ENCODE results near the gene DRAP1. TPM values are rescaled to one million over a fixed set of nuclear protein-coding genes. Genes with fewer than 3 reads are reported as not detected.

Gene DRAP1
- total RNA-seq, 1 experiment from 2014 or later: 114 TPM

DNA sequence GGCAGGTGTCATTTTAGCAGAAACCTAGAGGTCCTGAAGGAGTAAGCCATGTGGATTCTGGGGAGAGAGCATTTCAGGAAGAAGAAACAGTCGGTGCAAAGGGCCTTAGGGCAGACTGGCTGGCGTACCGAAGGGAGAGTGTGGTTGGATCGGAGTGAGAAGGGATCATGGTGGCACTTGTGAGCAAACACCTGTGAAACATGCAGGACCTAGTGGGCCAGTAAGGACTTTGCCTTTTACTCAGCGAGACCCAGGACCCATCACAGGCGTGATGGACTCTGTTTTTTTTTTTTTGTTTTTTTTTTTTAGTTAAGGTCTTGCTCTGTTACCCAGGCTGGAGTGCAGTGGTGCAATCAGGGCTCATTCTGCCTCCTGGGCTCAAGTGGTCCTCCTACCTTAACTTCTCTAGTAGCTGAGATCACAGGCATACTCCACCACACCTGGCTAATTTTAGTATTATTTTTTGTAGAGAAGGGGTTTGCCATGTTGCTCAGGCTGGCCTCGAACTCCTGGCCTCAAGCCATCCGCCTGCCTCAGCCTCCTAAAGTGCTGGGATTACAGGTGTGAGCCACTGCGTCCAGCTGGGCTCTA lies 22.6 kb downstream of the DRAP1 start:
- H3K4me3 Mint-ChIP-seq: no peak overlapping the region
- TF ChIP-seq, protein P1, sequence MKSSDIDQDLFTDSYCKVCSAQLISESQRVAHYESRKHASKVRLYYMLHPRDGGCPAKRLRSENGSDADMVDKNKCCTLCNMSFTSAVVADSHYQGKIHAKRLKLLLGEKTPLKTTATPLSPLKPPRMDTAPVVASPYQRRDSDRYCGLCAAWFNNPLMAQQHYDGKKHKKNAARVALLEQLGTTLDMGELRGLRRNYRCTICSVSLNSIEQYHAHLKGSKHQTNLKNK (CRISPR knock-in tag; IDR thresholded peaks at IDR 0.05): no peak
- no peak for TF ChIP-seq NR1H2 (CRISPR knock-in tag; IDR thresholded peaks at IDR 0.05)
- TF ChIP-seq, protein P2, sequence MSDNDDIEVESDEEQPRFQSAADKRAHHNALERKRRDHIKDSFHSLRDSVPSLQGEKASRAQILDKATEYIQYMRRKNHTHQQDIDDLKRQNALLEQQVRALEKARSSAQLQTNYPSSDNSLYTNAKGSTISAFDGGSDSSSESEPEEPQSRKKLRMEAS (CRISPR knock-in tag; IDR thresholded peaks at IDR 0.05): no peak
- TF ChIP-seq, protein P3, sequence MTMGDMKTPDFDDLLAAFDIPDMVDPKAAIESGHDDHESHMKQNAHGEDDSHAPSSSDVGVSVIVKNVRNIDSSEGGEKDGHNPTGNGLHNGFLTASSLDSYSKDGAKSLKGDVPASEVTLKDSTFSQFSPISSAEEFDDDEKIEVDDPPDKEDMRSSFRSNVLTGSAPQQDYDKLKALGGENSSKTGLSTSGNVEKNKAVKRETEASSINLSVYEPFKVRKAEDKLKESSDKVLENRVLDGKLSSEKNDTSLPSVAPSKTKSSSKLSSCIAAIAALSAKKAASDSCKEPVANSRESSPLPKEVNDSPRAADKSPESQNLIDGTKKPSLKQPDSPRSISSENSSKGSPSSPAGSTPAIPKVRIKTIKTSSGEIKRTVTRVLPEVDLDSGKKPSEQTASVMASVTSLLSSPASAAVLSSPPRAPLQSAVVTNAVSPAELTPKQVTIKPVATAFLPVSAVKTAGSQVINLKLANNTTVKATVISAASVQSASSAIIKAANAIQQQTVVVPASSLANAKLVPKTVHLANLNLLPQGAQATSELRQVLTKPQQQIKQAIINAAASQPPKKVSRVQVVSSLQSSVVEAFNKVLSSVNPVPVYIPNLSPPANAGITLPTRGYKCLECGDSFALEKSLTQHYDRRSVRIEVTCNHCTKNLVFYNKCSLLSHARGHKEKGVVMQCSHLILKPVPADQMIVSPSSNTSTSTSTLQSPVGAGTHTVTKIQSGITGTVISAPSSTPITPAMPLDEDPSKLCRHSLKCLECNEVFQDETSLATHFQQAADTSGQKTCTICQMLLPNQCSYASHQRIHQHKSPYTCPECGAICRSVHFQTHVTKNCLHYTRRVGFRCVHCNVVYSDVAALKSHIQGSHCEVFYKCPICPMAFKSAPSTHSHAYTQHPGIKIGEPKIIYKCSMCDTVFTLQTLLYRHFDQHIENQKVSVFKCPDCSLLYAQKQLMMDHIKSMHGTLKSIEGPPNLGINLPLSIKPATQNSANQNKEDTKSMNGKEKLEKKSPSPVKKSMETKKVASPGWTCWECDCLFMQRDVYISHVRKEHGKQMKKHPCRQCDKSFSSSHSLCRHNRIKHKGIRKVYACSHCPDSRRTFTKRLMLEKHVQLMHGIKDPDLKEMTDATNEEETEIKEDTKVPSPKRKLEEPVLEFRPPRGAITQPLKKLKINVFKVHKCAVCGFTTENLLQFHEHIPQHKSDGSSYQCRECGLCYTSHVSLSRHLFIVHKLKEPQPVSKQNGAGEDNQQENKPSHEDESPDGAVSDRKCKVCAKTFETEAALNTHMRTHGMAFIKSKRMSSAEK (CRISPR knock-in tag; IDR thresholded peaks at IDR 0.05; ENCODE audit: borderline replicate concordance): no peak
- TF ChIP-seq, protein P4, sequence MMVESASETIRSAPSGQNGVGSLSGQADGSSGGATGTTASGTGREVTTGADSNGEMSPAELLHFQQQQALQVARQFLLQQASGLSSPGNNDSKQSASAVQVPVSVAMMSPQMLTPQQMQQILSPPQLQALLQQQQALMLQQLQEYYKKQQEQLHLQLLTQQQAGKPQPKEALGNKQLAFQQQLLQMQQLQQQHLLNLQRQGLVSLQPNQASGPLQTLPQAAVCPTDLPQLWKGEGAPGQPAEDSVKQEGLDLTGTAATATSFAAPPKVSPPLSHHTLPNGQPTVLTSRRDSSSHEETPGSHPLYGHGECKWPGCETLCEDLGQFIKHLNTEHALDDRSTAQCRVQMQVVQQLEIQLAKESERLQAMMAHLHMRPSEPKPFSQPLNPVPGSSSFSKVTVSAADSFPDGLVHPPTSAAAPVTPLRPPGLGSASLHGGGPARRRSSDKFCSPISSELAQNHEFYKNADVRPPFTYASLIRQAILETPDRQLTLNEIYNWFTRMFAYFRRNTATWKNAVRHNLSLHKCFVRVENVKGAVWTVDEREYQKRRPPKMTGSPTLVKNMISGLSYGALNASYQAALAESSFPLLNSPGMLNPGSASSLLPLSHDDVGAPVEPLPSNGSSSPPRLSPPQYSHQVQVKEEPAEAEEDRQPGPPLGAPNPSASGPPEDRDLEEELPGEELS (CRISPR knock-in tag; IDR thresholded peaks at IDR 0.05): no peak
- TF ChIP-seq, protein P5, sequence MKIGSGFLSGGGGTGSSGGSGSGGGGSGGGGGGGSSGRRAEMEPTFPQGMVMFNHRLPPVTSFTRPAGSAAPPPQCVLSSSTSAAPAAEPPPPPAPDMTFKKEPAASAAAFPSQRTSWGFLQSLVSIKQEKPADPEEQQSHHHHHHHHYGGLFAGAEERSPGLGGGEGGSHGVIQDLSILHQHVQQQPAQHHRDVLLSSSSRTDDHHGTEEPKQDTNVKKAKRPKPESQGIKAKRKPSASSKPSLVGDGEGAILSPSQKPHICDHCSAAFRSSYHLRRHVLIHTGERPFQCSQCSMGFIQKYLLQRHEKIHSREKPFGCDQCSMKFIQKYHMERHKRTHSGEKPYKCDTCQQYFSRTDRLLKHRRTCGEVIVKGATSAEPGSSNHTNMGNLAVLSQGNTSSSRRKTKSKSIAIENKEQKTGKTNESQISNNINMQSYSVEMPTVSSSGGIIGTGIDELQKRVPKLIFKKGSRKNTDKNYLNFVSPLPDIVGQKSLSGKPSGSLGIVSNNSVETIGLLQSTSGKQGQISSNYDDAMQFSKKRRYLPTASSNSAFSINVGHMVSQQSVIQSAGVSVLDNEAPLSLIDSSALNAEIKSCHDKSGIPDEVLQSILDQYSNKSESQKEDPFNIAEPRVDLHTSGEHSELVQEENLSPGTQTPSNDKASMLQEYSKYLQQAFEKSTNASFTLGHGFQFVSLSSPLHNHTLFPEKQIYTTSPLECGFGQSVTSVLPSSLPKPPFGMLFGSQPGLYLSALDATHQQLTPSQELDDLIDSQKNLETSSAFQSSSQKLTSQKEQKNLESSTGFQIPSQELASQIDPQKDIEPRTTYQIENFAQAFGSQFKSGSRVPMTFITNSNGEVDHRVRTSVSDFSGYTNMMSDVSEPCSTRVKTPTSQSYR (CRISPR knock-in tag; IDR thresholded peaks at IDR 0.05): no peak
- TF ChIP-seq FOXJ3 (CRISPR knock-in tag; IDR thresholded peaks at IDR 0.05; ENCODE audit: borderline replicate concordance): no peak
- TF ChIP-seq, protein P6, sequence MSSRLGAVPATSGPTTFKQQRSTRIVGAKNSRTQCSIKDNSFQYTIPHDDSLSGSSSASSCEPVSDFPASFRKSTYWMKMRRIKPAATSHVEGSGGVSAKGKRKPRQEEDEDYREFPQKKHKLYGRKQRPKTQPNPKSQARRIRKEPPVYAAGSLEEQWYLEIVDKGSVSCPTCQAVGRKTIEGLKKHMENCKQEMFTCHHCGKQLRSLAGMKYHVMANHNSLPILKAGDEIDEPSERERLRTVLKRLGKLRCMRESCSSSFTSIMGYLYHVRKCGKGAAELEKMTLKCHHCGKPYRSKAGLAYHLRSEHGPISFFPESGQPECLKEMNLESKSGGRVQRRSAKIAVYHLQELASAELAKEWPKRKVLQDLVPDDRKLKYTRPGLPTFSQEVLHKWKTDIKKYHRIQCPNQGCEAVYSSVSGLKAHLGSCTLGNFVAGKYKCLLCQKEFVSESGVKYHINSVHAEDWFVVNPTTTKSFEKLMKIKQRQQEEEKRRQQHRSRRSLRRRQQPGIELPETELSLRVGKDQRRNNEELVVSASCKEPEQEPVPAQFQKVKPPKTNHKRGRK (CRISPR knock-in tag; IDR thresholded peaks at IDR 0.05; ENCODE audit: borderline replicate concordance): no peak
- TF ChIP-seq, protein P7, sequence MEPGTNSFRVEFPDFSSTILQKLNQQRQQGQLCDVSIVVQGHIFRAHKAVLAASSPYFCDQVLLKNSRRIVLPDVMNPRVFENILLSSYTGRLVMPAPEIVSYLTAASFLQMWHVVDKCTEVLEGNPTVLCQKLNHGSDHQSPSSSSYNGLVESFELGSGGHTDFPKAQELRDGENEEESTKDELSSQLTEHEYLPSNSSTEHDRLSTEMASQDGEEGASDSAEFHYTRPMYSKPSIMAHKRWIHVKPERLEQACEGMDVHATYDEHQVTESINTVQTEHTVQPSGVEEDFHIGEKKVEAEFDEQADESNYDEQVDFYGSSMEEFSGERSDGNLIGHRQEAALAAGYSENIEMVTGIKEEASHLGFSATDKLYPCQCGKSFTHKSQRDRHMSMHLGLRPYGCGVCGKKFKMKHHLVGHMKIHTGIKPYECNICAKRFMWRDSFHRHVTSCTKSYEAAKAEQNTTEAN (CRISPR knock-in tag; IDR thresholded peaks at IDR 0.05): no peak
- no peak for TF ChIP-seq FOXK1 (CRISPR knock-in tag; IDR thresholded peaks at IDR 0.05)
- no peak for TF ChIP-seq ZNF317 (CRISPR knock-in tag; IDR thresholded peaks at IDR 0.05; ENCODE audit: borderline replicate concordance, low read depth)
- TF ChIP-seq, protein P8, sequence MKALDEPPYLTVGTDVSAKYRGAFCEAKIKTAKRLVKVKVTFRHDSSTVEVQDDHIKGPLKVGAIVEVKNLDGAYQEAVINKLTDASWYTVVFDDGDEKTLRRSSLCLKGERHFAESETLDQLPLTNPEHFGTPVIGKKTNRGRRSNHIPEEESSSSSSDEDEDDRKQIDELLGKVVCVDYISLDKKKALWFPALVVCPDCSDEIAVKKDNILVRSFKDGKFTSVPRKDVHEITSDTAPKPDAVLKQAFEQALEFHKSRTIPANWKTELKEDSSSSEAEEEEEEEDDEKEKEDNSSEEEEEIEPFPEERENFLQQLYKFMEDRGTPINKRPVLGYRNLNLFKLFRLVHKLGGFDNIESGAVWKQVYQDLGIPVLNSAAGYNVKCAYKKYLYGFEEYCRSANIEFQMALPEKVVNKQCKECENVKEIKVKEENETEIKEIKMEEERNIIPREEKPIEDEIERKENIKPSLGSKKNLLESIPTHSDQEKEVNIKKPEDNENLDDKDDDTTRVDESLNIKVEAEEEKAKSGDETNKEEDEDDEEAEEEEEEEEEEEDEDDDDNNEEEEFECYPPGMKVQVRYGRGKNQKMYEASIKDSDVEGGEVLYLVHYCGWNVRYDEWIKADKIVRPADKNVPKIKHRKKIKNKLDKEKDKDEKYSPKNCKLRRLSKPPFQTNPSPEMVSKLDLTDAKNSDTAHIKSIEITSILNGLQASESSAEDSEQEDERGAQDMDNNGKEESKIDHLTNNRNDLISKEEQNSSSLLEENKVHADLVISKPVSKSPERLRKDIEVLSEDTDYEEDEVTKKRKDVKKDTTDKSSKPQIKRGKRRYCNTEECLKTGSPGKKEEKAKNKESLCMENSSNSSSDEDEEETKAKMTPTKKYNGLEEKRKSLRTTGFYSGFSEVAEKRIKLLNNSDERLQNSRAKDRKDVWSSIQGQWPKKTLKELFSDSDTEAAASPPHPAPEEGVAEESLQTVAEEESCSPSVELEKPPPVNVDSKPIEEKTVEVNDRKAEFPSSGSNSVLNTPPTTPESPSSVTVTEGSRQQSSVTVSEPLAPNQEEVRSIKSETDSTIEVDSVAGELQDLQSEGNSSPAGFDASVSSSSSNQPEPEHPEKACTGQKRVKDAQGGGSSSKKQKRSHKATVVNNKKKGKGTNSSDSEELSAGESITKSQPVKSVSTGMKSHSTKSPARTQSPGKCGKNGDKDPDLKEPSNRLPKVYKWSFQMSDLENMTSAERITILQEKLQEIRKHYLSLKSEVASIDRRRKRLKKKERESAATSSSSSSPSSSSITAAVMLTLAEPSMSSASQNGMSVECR (CRISPR knock-in tag; IDR thresholded peaks at IDR 0.05; ENCODE audit: borderline replicate concordance): no peak
- TF ChIP-seq NFE2L1 (CRISPR knock-in tag; IDR thresholded peaks at IDR 0.05): no peak
- no peak for TF ChIP-seq ZNF671 (CRISPR knock-in tag; IDR thresholded peaks at IDR 0.05)
- no peak for TF ChIP-seq CREB1 (CRISPR knock-in tag; IDR thresholded peaks at IDR 0.05)
- H3K4me1 Mint-ChIP-seq: peaks cover 49% of the 10 kb centered on the region
- no peaks in the 10 kb centered on the region for H3K9me3 Mint-ChIP-seq
- peaks cover 7% of the 10 kb centered on the region; the same call in 1 of the 2 replicates for H3K27me3 Mint-ChIP-seq (ENCODE audit: low read depth)
- ATAC-seq (no peak), DNase-seq (ENCODE audit: low spot score) (no peak)
- peak overlapping the region; percentile 13 for H3K27ac Mint-ChIP-seq
- ChIA-PET CTCF (interaction anchor here (1.3 to 3.1 kb wide), 3 partner anchors 9 to 57 kb away, joined by 5 to 10 read pairs (median 5); no protein-coding TSS in a partner anchor), POLR2A (no interaction called here)
- H3K36me3 Mint-ChIP-seq: no peaks in the 10 kb centered on the region
